ENCODE data around the gene KRT13. TPM values are rescaled to one million over a fixed set of nuclear protein-coding genes. Genes with fewer than 3 reads are reported as not detected.

The KRT13 gene
- total and polyA plus RNA-seq, 12 donors: 0.54 to 20.0 (median 3.5) TPM; not detected in 7

- no peak for TF ChIP-seq POLR2A (IDR thresholded peaks at IDR 0.05)
- no peak for TF ChIP-seq CTCF (IDR thresholded peaks at IDR 0.05)
- H3K4me1 ChIP-seq (replicated peaks in 1 of 2): peaks cover 0 to 3% of the 10 kb centered on the region in 2 donors
- WGBS, 4 donors: 85 to 91% (median 87%) methylated on average over 9 to 12 of the region's 12 CpGs
These were observed 17.2 kb upstream of the KRT13 start for GRCh38 chr17:41522301-41523224.

DNA sequence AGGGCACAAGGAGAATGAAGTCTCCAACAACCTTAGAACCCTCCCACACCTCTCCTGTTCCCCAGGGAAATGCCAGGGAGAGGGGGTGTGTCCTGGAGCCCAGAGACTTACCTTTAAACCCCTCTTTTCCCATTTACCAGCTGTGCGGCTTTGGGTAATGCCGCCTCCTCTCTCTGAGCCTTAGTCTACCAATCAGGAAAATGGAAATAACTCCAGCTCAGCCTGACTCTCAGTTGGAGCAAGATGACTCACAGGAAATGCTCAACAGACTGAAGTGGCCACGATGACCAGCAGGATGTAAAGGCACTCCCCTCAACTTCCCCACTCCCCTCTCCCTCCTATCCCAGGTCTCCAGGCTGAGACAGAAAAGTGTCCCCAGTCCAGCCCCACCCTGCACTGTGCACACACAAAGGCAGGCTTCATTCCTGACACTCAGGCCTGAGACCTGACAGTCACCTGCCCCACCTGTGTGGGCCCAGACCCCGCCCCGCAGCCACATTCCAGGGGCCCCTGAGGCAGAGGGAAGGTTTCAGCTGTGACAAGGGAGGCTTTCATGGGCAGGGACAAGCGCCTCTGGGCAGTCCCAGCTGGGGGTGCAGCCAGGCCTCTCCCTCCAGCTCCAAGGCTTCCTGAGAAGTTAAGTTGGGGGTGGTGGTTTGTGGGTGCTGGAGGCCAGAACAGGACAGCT, 16.3 kb upstream of the KRT13 start:
- no peak overlapping the region for H3K27ac ChIP-seq
- peaks cover under 1% of the 10 kb centered on the region for H3K27me3 ChIP-seq
- H3K36me3 ChIP-seq (replicated peaks in 1 of 2): no peaks in the 10 kb centered on the region
- no peak for DNase-seq
- no peak for TF ChIP-seq POLR2A (IDR thresholded peaks at IDR 0.05)
- no peak for TF ChIP-seq CTCF (IDR thresholded peaks at IDR 0.05)
- H3K9me3 ChIP-seq (replicated peaks in 1 of 3): no peaks in the 10 kb centered on the region
- no peaks in the 10 kb centered on the region for H3K4me1 ChIP-seq (replicated peaks in 1 of 2)
- 71 to 82% (median 77%) methylated on average over 3 to 6 of the region's 6 CpGs for WGBS, 4 donors
- intact Hi-C loops (cut with DNase I): no loop called here
- no peak overlapping the region for H3K4me3 ChIP-seq

More at GRCh38 chr17:41522301-41523224, 17.2 kb upstream of the KRT13 start:
- Histone ChIP-seq H3K4me3 (no peak overlapping the region), H3K27ac (no peak overlapping the region), H3K27me3 (peaks cover 7% of the 10 kb centered on the region), H3K36me3 (replicated peaks in 1 of 2) (no peaks in the 10 kb centered on the region), H3K9me3 (replicated peaks in 1 of 3) (no peaks in the 10 kb centered on the region)
- DNase-seq: no peak
- intact Hi-C loops (cut with DNase I): no loop called here

DNA sequence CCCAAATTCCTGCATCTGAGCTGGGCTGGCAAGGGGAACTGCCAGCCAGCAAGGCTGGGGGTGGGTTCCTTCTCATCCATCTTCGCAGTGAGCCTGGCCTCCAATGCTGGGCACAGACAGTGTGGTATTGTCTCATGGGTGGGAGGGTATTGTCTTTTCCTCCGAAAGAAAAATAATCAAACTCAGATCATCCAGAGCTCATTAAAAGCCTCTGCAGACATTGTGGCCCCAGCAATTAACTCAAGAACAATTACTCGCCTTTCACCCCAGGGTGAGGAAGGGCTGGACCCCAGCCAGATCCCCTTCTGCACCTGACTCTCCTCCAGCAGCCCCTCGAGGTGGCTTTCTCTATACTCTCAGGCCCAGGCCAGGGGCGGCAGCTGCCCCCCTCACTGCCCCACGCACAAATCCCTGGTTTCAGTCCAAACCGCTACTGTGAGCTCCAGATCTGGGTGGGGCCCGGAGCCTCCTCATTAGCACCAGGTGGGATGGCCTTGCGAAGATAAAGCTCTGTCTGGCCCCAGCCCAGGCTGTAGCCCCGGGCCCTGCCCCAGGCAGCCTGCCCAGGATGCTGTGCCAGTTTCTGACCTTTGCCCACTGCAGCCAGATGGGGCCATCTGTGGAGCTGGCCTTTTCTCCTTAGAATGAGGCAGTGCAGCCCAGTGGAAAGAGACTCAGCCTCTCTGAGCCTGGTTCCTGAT, 15.6 kb upstream of the KRT13 start:
- TF ChIP-seq CTCF (IDR thresholded peaks at IDR 0.05) (no peak), POLR2A (IDR thresholded peaks at IDR 0.05) (no peak)
- no peaks in the 10 kb centered on the region for H3K9me3 ChIP-seq (replicated peaks in 1 of 3)
- H3K27ac ChIP-seq: no peak overlapping the region
- intact Hi-C loops (cut with DNase I): no loop called here
- no peak for DNase-seq
- H3K27me3 ChIP-seq: no peaks in the 10 kb centered on the region
- WGBS, 4 donors: 69 to 77% (median 72%) methylated on average over 5 to 10 of the region's 10 CpGs
- no peak overlapping the region for H3K4me3 ChIP-seq
- H3K36me3 ChIP-seq (replicated peaks in 1 of 2): no peaks in the 10 kb centered on the region
- H3K4me1 ChIP-seq (replicated peaks in 1 of 2): no peaks in the 10 kb centered on the region
